Measurements from ENCODE around the gene C14orf119.

GRCh38 chr14:23104591-23105347 is 9.5 kb downstream of the C14orf119 start, which contains the start of gene CIROP:
- TF ChIP-seq, protein P1, sequence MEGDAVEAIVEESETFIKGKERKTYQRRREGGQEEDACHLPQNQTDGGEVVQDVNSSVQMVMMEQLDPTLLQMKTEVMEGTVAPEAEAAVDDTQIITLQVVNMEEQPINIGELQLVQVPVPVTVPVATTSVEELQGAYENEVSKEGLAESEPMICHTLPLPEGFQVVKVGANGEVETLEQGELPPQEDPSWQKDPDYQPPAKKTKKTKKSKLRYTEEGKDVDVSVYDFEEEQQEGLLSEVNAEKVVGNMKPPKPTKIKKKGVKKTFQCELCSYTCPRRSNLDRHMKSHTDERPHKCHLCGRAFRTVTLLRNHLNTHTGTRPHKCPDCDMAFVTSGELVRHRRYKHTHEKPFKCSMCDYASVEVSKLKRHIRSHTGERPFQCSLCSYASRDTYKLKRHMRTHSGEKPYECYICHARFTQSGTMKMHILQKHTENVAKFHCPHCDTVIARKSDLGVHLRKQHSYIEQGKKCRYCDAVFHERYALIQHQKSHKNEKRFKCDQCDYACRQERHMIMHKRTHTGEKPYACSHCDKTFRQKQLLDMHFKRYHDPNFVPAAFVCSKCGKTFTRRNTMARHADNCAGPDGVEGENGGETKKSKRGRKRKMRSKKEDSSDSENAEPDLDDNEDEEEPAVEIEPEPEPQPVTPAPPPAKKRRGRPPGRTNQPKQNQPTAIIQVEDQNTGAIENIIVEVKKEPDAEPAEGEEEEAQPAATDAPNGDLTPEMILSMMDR (IDR thresholded peaks at IDR 0.05 in 2 of 3, conservative IDR thresholded peaks at IDR 0.05 in 1 of 3; ENCODE audit: borderline replicate concordance in 1 of 3, insufficient read depth in 1 of 3, low read depth in 2 of 3, low read length in 2 of 3), result no peak
- TF ChIP-seq EZH2 (IDR thresholded peaks at IDR 0.05) (no peak), POLR2AphosphoS5 (IDR thresholded peaks at IDR 0.05; ENCODE audit: low read depth, low read length) (no peak), CEBPB (IDR thresholded peaks at IDR 0.05; ENCODE audit: low read depth) (no peak), RAD21 (IDR thresholded peaks at IDR 0.05; ENCODE audit: low read depth) (no peak), POLR2A (IDR thresholded peaks at IDR 0.05; ENCODE audit: borderline replicate concordance, extremely low read depth, insufficient read depth, insufficient read length) (no peak), ZNF274 (IDR thresholded peaks at IDR 0.05; ENCODE audit: low read depth, low read length) (no peak), YY1 (IDR thresholded peaks at IDR 0.05; ENCODE audit: extremely low read depth, insufficient replicate concordance, low read depth, low read length) (no peak), SIN3A (IDR thresholded peaks at IDR 0.05; ENCODE audit: low read depth) (no peak), CBX3 (IDR thresholded peaks at IDR 0.05; ENCODE audit: low read depth) (no peak)
- TF ChIP-seq, protein P2, sequence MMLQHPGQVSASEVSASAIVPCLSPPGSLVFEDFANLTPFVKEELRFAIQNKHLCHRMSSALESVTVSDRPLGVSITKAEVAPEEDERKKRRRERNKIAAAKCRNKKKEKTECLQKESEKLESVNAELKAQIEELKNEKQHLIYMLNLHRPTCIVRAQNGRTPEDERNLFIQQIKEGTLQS (IDR thresholded peaks at IDR 0.05), result no peak

All from HCT116 (cell line).